GM19099 (cell line): Measurements from ENCODE around the gene ZBTB16.

Experiments
- POLR2A ChIP-seq: IDR thresholded peaks from 3 replicates; pipeline ENCODE4 v1.6.1; 2011; ENCODE audit warnings: low read depth; ENCODE audit not compliant: insufficient read length; ENCODE audit errors: extremely low read depth

ZBTB16 gene

GRCh38 chr11:114171257-114172054, 111.9 kb downstream of the ZBTB16 start:
- TF ChIP-seq POLR2A, result no peak

GRCh38 chr11:114172055-114172861, 112.7 kb downstream of the ZBTB16 start:
- no peak for TF ChIP-seq POLR2A

GRCh38 chr11:114172871-114173444, 113.4 kb downstream of the ZBTB16 start:
- TF ChIP-seq POLR2A, result no peak

GRCh38 chr11:114173843-114174242, 114.3 kb downstream of the ZBTB16 start:
- TF ChIP-seq POLR2A, result no peak

- no peak for TF ChIP-seq POLR2A
Measured at GRCh38 chr11:114174712-114175495, 115.4 kb downstream of the ZBTB16 start.

- no peak for TF ChIP-seq POLR2A
Measured at GRCh38 chr11:114175706-114176105, 116.2 kb downstream of the ZBTB16 start.

GRCh38 chr11:114176321-114176720, 116.8 kb downstream of the ZBTB16 start:
- no peak for TF ChIP-seq POLR2A

GRCh38 chr11:114178656-114179055, 119.1 kb downstream of the ZBTB16 start:
- TF ChIP-seq POLR2A, result no peak

GRCh38 chr11:114179234-114179941, 119.9 kb downstream of the ZBTB16 start:
- no peak for TF ChIP-seq POLR2A

GRCh38 chr11:114180301-114181055, 121.0 kb downstream of the ZBTB16 start:
- TF ChIP-seq POLR2A, result no peak

- TF ChIP-seq POLR2A, result no peak
Measured at GRCh38 chr11:114181195-114181594, 121.7 kb downstream of the ZBTB16 start.

- no peak for TF ChIP-seq POLR2A
Measured at GRCh38 chr11:114181752-114182151, 122.2 kb downstream of the ZBTB16 start.

GRCh38 chr11:114182471-114183043, 123.0 kb downstream of the ZBTB16 start:
- TF ChIP-seq POLR2A, result no peak
